HCT116 (cell line): ENCODE measurements around the gene PLK5. TPM values are rescaled to one million over a fixed set of nuclear protein-coding genes. Genes with fewer than 3 reads are reported as not detected.

Experiments
- ATAC-seq: fragments of 200-7000 bp; cut with Tn5 transposase; 2 replicates; pipeline ENCODE4 v1.9.1; 2020; ENCODE audit warnings: mild to moderate bottlenecking, moderate library complexity
- BruUV-seq: library from RNA; stranded (reverse); fragments of 400-500 nt; replicated peaks from 2 replicates; lab custom pipeline; 2021; lab: Mats Ljungman, UMichigan
- CTCF ChIA-PET: fragments of 300-600 bp; sonication (Branson Sonifier 250); formaldehyde crosslinking; loops from one replicate; lab custom pipeline; 2021; ENCODE audit warnings: antibody characterized with exemption; lab: Charles Lee
- POLR2A ChIA-PET: fragments of 300-600, 350-600 bp; sonication (Branson Sonifier 250); formaldehyde crosslinking; loops from one replicate; lab custom pipeline; 2021; ENCODE audit warnings: antibody characterized with exemption; lab: Charles Lee
- RAD21 ChIA-PET, 2 experiments: fragments of 300-600 bp; sonication (Branson Sonifier 250); formaldehyde crosslinking; loops; one replicate each; lab custom pipeline; 2023; ENCODE audit warnings: low total read pairs in 2 of 2; ENCODE audit not compliant: uncharacterized antibody in 2 of 2, unreplicated experiment in 2 of 2, low non-redundant PET in 1 of 2; lab: Charles Lee
- DNase-seq: peaks from one replicate; pipeline ENCODE4 v3.0.0-alpha.2; 2010; ENCODE audit warnings: low read depth, low spot score
- H2AFZ ChIP-seq: fragments of 200-600 bp; shearing (Covaris generic), sonication (generic); 2 replicates; pipeline ENCODE4 v1.6.1; 2017; ENCODE audit warnings: low read depth, mixed run types, mixed read lengths, antibody characterized with exemption, low read length; ENCODE audit not compliant: poor library complexity, severe bottlenecking
- H3K27ac ChIP-seq: 2 replicates; pipeline ENCODE4 v1.5.1; 2012; ENCODE audit warnings: low read depth, low read length
- H3K27me3 ChIP-seq: fragments of 200-600 bp; sonication (generic); 2 replicates; pipeline ENCODE4 v1.6.1; 2016; ENCODE audit warnings: mixed run types, low read length, mixed read lengths; ENCODE audit not compliant: insufficient read depth
- H3K36me3 ChIP-seq, 2 experiments: fragments of 200-500 bp in 1 of 2; fragments of 200-600 bp in 1 of 2; sonication (Bioruptor generic) in 1 of 2; sonication (generic) in 1 of 2; 2 replicates each; pipeline versions ENCODE4 v1.5.1 to v1.6.1; 2014 to 2016; ENCODE audit warnings: low read length in 2 of 2, inconsistent platforms in 1 of 2, mixed read lengths in 1 of 2, mixed run types in 1 of 2; ENCODE audit not compliant: insufficient read depth in 2 of 2, control insufficient read depth in 1 of 2
- H3K4me1 ChIP-seq, 2 experiments: fragments of 200-600 bp in 1 of 2; sonication (generic) in 1 of 2; 2 replicates each; pipeline versions ENCODE4 v1.5.1 to v1.6.1; 2012 to 2017; ENCODE audit warnings: low read length in 2 of 2, inconsistent platforms in 1 of 2, mild to moderate bottlenecking in 1 of 2, mixed read lengths in 1 of 2, mixed run types in 1 of 2, moderate library complexity in 1 of 2; ENCODE audit not compliant: insufficient read depth in 2 of 2, control insufficient read depth in 1 of 2
- H3K4me2 ChIP-seq: fragments of 200-600 bp; sonication (generic); 2 replicates; pipeline ENCODE4 v1.6.1; 2017; ENCODE audit warnings: mixed run types, low read length, mixed read lengths
- H3K4me3 ChIP-seq, 2 experiments: fragments of 200-600 bp in 1 of 2; sonication (generic) in 1 of 2; replicated peaks in 1 of 2; 2 replicates each; pipeline ENCODE4 v1.5.1; 2011 to 2016; ENCODE audit warnings: low read length in 2 of 2, control low read depth in 1 of 2, low read depth in 1 of 2, mild to moderate bottlenecking in 1 of 2, mixed read lengths in 1 of 2, mixed run types in 1 of 2
- H3K79me2 ChIP-seq: fragments of 200-600 bp; sonication (generic); 2 replicates; pipeline ENCODE4 v1.6.1; 2017; ENCODE audit warnings: mild to moderate bottlenecking, mixed run types, low read length, moderate library complexity, mixed read lengths; ENCODE audit not compliant: insufficient read depth
- H3K9ac ChIP-seq: fragments of 200-600 bp; sonication (generic); 2 replicates; pipeline ENCODE4 v1.6.1; 2016; ENCODE audit warnings: low read length, mixed read lengths
- H3K9me2 ChIP-seq: fragments of 200-600 bp; sonication (generic), shearing (Covaris generic); 2 replicates; pipeline ENCODE4 v1.6.1; 2017; ENCODE audit warnings: mixed run types, mild to moderate bottlenecking, moderate library complexity; ENCODE audit not compliant: insufficient read depth
- H3K9me3 ChIP-seq, 2 experiments: fragments of 200-500 bp in 1 of 2; fragments of 200-600 bp in 1 of 2; sonication (Bioruptor generic) in 1 of 2; sonication (generic) in 1 of 2; 2 replicates each; pipeline ENCODE4 v1.6.1; 2014 to 2017; ENCODE audit warnings: low read length in 2 of 2, mixed read lengths in 2 of 2, inconsistent platforms in 1 of 2, low read depth in 1 of 2, mild to moderate bottlenecking in 1 of 2, mixed run types in 1 of 2, moderate library complexity in 1 of 2; ENCODE audit not compliant: control insufficient read depth in 1 of 2, insufficient read depth in 1 of 2
- H4K20me1 ChIP-seq: fragments of 200-600 bp; sonication (generic), shearing (Covaris generic); 2 replicates; pipeline ENCODE4 v1.6.1; 2017; ENCODE audit warnings: mixed run types, mild to moderate bottlenecking, moderate library complexity; ENCODE audit not compliant: insufficient read depth
- ATF3 ChIP-seq: IDR thresholded peaks from 2 replicates; pipeline ENCODE4 v1.6.1; 2012
- CBX3 ChIP-seq: IDR thresholded peaks from 2 replicates; pipeline ENCODE4 v1.6.1; 2012; ENCODE audit warnings: low read depth
- CEBPB ChIP-seq: IDR thresholded peaks from 2 replicates; pipeline ENCODE4 v1.6.1; 2012; ENCODE audit warnings: low read depth
- CTCF ChIP-seq, 3 experiments: fragments of 200-600 bp in 1 of 3; sonication (generic) in 1 of 3; IDR thresholded peaks in 2 of 3; conservative IDR thresholded peaks in 1 of 3; 2 replicates each; pipeline ENCODE4 v1.5.1; 2012 to 2017; ENCODE audit warnings: low read depth in 2 of 3, low read length in 2 of 3, antibody characterized with exemption in 1 of 3, borderline replicate concordance in 1 of 3, control low read depth in 1 of 3, mild to moderate bottlenecking in 1 of 3, mixed read lengths in 1 of 3, mixed run types in 1 of 3, moderate library complexity in 1 of 3; ENCODE audit not compliant: insufficient read depth in 1 of 3
- EGR1 ChIP-seq: IDR thresholded peaks from 2 replicates; pipeline ENCODE4 v1.6.1; 2012; ENCODE audit warnings: low read depth
- FOSL1 ChIP-seq: IDR thresholded peaks from 2 replicates; pipeline ENCODE4 v1.6.1; 2012; ENCODE audit warnings: low read depth
- JUND ChIP-seq: IDR thresholded peaks from 2 replicates; pipeline ENCODE4 v1.6.1; 2012
- POLR2A ChIP-seq: IDR thresholded peaks from 2 replicates; pipeline ENCODE4 v1.7.0; 2011; ENCODE audit warnings: borderline replicate concordance; ENCODE audit not compliant: insufficient read depth, insufficient read length; ENCODE audit errors: extremely low read depth
- POLR2AphosphoS5 ChIP-seq: IDR thresholded peaks from 2 replicates; pipeline ENCODE4 v1.6.1; 2011; ENCODE audit warnings: mild to moderate bottlenecking, low read depth, low read length, moderate library complexity
- RAD21 ChIP-seq: IDR thresholded peaks from 2 replicates; pipeline ENCODE4 v1.6.1; 2012; ENCODE audit warnings: low read depth, mild to moderate bottlenecking
- SIN3A ChIP-seq: IDR thresholded peaks from 2 replicates; pipeline ENCODE4 v1.6.1; 2012; ENCODE audit warnings: low read depth
- SP1 ChIP-seq: IDR thresholded peaks from 2 replicates; pipeline ENCODE4 v1.6.1; 2012; ENCODE audit warnings: low read depth
- SRF ChIP-seq: IDR thresholded peaks from 2 replicates; pipeline ENCODE4 v1.6.1; 2012; ENCODE audit warnings: low read depth
- TCF7L2 ChIP-seq: IDR thresholded peaks from 2 replicates; pipeline ENCODE4 v1.7.0; 2011; ENCODE audit warnings: borderline replicate concordance, inconsistent platforms; ENCODE audit not compliant: insufficient read depth, insufficient read length; ENCODE audit errors: extremely low read depth
- YY1 ChIP-seq: IDR thresholded peaks from 2 replicates; pipeline ENCODE4 v1.6.1; 2011; ENCODE audit warnings: low read length, low read depth, moderate library complexity, mild to moderate bottlenecking; ENCODE audit not compliant: insufficient replicate concordance; ENCODE audit errors: extremely low read depth
- ZBTB33 ChIP-seq: IDR thresholded peaks from 2 replicates; pipeline ENCODE4 v1.6.1; 2011; ENCODE audit warnings: mild to moderate bottlenecking, low read length, moderate library complexity; ENCODE audit not compliant: insufficient replicate concordance; ENCODE audit errors: extremely low read depth
- ZFX ChIP-seq: fragments of 450-650 bp; IDR thresholded peaks from 2 replicates; pipeline ENCODE4 v1.6.1; 2017
- ZNF274 ChIP-seq: fragments of 200-500 bp; sonication (Bioruptor generic); IDR thresholded peaks from 2 replicates; pipeline ENCODE4 v1.6.1; 2014; ENCODE audit warnings: mild to moderate bottlenecking, low read depth, low read length, inconsistent platforms
- intact Hi-C: fragments of 100-400 bp; cut with micrococcal nuclease; formaldehyde crosslinking; loops from 2 replicates; pipeline ENCODE4 v1.10.0; 2022
- total RNA-seq: library from RNA; stranded (reverse); gene quantifications from one replicate; pipeline ENCODE4 v1.2.1, GENCODE V29; 2021; ENCODE audit not compliant: unreplicated experiment
- TF ChIP-seq, protein P1 (sequence below): IDR thresholded peaks from 2 replicates; pipeline ENCODE4 v1.6.1; 2012

The PLK5 gene
- total RNA-seq, 1 experiment from 2014 or later: not detected

DNA sequence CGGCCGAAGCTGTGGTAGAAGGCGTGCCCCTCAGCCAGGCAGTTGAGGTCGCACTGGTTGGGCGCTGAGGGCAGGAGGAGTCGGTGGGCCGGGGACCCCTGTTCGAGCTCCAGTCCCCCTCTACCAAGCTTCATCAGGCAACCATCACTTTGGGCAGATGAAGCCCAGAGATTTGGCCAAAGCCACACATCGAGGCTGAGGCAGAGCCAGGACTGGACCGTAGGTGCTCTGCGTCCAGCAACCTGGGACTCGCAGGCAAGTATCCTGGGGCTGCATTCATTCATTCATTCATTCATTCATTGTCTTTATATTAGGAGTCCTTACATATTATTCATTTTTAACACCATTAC lies 15.4 kb upstream of the PLK5 start:
- Histone ChIP-seq H3K9me3 (no peaks in the 10 kb centered on the region), H3K9me2 (no peaks in the 10 kb centered on the region), H3K4me3 (peak overlapping the region; percentile 19 to 45; a peak in 3 of 4 replicates)
- TSS peak; percentile 78 for BruUV-seq
- DNase-seq: no peak
- RAD21 ChIA-PET: no interaction called here
- TF ChIP-seq ATF3: no peak
- no peak for TF ChIP-seq ZFX
- no peak for TF ChIP-seq RAD21
- TF ChIP-seq SRF: no peak
- TF ChIP-seq POLR2AphosphoS5: no peak
- no peak for TF ChIP-seq CEBPB
- no peak for TF ChIP-seq YY1
- TF ChIP-seq SP1: no peak
- no peak for TF ChIP-seq CBX3
- no peak for TF ChIP-seq JUND
- no peak for TF ChIP-seq EGR1
- TF ChIP-seq, protein P1, sequence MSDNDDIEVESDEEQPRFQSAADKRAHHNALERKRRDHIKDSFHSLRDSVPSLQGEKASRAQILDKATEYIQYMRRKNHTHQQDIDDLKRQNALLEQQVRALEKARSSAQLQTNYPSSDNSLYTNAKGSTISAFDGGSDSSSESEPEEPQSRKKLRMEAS: no peak
- TF ChIP-seq ZNF274: no peak
- no peak for TF ChIP-seq TCF7L2
- no peak for TF ChIP-seq CTCF (IDR thresholded peaks at IDR 0.05 in 2 of 3, conservative IDR thresholded peaks at IDR 0.05 in 1 of 3; ENCODE audit: borderline replicate concordance in 1 of 3, insufficient read depth in 1 of 3, low read depth in 2 of 3, low read length in 2 of 3)
- TF ChIP-seq SIN3A: no peak
- no peak for TF ChIP-seq ZBTB33
- no peak for TF ChIP-seq FOSL1
- no peak for TF ChIP-seq POLR2A
- TF ChIP-seq, all 23 proteins: peak for 0
- Histone ChIP-seq H3K4me2 (peak overlapping the region; percentile 92), H3K36me3 (no peaks in the 10 kb centered on the region), H3K4me1 (peaks cover 27 to 65% of the 10 kb centered on the region in 2 experiments), H3K27me3 (no peaks in the 10 kb centered on the region), H4K20me1 (no peaks in the 10 kb centered on the region), H3K27ac (peak overlapping the region; percentile 96), H3K79me2 (peaks cover 10% of the 10 kb centered on the region; the same call in 1 of the 2 replicates), H2AFZ (no peak overlapping the region), H3K9ac (peak overlapping the region; percentile 26; the same call in 1 of the 2 replicates)
- intact Hi-C loops: no loop called here
- ChIA-PET CTCF (interaction anchor here (1.0 to 1.1 kb wide), 2 partner anchors 15 to 37 kb away, joined by 3 to 4 read pairs; no protein-coding TSS in a partner anchor), POLR2A (interaction anchor here (1.2 to 1.4 kb wide), 3 partner anchors 18 to 63 kb away, joined by 3 to 6 read pairs (median 6); partner anchors contain the start of gene REEP6)
- no peak for ATAC-seq
